ENCODE data around the gene KIF13A. TPM values are rescaled to one million over a fixed set of nuclear protein-coding genes. Genes with fewer than 3 reads are reported as not detected.
A peak's percentile ranks its signal among the peaks of the same experiment; 100 is the strongest.

The KIF13A gene
- total and polyA plus RNA-seq, 2 experiments from 2014 or later, result 8.4 to 28.2 TPM

DNA sequence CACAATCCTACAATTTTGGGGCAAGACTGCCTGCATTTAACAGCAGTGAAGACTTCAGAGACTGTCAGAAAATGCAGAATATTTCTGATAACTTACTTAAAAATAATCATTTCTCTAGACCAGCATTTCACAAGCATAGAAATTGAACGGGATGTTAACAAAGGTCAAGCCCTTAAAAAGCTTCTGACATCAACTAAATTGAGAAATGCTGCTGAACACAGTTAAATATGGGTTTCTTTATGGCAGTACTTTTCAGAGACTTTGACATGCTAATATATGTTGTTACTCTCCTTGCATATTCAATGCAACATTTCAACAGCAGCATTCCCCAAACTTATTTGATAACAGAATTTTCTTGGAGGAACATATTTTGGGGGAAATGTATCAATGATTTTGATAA lies 84.5 kb downstream of the KIF13A start:
- Mint-ChIP-seq H3K9me3 (no peaks in the 10 kb centered on the region), H3K27me3 (ENCODE audit: insufficient read depth, low read depth, poor library complexity) (no peaks in the 10 kb centered on the region), H3K4me1 (peaks cover 23% of the 10 kb centered on the region), H3K27ac (no peak overlapping the region), H3K4me3 (no peak overlapping the region), H3K36me3 (ENCODE audit: low read depth) (peaks cover 2% of the 10 kb centered on the region)
- no peak for DNase-seq (ENCODE audit: low spot score)
- peaks cover 20% of the 10 kb centered on the region for H3K4me1 ChIP-seq (ENCODE audit: insufficient read depth)
- peak overlapping the region; percentile 31 for H3K4me2 ChIP-seq
- H3K27me3 ChIP-seq (ENCODE audit: insufficient read depth), result no peaks in the 10 kb centered on the region
- H3F3A ChIP-seq (replicated peaks; ENCODE audit: low read depth), result no peaks in the 10 kb centered on the region
- no peaks in the 10 kb centered on the region for H3K36me3 ChIP-seq (ENCODE audit: insufficient read depth)
- no peak overlapping the region for H3K27ac ChIP-seq (ENCODE audit: low read depth)
- TF ChIP-seq CREB1 (CRISPR knock-in tag; IDR thresholded peaks at IDR 0.05; ENCODE audit: low read depth) (no peak), STAT1 (IDR thresholded peaks at IDR 0.05; ENCODE audit: unreplicated experiment) (no peak), ZNF331 (CRISPR knock-in tag; IDR thresholded peaks at IDR 0.05; ENCODE audit: low read depth) (no peak), NANOG (IDR thresholded peaks at IDR 0.05; ENCODE audit: borderline replicate concordance) (peak; percentile 17; the same call in 1 of the 2 replicates), POLR2AphosphoS5 (IDR thresholded peaks at IDR 0.05; ENCODE audit: low read depth) (no peak), EZH2phosphoT487 (IDR thresholded peaks at IDR 0.05; ENCODE audit: unreplicated experiment) (no peak), ZNF114 (CRISPR knock-in tag; IDR thresholded peaks at IDR 0.05) (no peak)
- TF ChIP-seq, protein P1, sequence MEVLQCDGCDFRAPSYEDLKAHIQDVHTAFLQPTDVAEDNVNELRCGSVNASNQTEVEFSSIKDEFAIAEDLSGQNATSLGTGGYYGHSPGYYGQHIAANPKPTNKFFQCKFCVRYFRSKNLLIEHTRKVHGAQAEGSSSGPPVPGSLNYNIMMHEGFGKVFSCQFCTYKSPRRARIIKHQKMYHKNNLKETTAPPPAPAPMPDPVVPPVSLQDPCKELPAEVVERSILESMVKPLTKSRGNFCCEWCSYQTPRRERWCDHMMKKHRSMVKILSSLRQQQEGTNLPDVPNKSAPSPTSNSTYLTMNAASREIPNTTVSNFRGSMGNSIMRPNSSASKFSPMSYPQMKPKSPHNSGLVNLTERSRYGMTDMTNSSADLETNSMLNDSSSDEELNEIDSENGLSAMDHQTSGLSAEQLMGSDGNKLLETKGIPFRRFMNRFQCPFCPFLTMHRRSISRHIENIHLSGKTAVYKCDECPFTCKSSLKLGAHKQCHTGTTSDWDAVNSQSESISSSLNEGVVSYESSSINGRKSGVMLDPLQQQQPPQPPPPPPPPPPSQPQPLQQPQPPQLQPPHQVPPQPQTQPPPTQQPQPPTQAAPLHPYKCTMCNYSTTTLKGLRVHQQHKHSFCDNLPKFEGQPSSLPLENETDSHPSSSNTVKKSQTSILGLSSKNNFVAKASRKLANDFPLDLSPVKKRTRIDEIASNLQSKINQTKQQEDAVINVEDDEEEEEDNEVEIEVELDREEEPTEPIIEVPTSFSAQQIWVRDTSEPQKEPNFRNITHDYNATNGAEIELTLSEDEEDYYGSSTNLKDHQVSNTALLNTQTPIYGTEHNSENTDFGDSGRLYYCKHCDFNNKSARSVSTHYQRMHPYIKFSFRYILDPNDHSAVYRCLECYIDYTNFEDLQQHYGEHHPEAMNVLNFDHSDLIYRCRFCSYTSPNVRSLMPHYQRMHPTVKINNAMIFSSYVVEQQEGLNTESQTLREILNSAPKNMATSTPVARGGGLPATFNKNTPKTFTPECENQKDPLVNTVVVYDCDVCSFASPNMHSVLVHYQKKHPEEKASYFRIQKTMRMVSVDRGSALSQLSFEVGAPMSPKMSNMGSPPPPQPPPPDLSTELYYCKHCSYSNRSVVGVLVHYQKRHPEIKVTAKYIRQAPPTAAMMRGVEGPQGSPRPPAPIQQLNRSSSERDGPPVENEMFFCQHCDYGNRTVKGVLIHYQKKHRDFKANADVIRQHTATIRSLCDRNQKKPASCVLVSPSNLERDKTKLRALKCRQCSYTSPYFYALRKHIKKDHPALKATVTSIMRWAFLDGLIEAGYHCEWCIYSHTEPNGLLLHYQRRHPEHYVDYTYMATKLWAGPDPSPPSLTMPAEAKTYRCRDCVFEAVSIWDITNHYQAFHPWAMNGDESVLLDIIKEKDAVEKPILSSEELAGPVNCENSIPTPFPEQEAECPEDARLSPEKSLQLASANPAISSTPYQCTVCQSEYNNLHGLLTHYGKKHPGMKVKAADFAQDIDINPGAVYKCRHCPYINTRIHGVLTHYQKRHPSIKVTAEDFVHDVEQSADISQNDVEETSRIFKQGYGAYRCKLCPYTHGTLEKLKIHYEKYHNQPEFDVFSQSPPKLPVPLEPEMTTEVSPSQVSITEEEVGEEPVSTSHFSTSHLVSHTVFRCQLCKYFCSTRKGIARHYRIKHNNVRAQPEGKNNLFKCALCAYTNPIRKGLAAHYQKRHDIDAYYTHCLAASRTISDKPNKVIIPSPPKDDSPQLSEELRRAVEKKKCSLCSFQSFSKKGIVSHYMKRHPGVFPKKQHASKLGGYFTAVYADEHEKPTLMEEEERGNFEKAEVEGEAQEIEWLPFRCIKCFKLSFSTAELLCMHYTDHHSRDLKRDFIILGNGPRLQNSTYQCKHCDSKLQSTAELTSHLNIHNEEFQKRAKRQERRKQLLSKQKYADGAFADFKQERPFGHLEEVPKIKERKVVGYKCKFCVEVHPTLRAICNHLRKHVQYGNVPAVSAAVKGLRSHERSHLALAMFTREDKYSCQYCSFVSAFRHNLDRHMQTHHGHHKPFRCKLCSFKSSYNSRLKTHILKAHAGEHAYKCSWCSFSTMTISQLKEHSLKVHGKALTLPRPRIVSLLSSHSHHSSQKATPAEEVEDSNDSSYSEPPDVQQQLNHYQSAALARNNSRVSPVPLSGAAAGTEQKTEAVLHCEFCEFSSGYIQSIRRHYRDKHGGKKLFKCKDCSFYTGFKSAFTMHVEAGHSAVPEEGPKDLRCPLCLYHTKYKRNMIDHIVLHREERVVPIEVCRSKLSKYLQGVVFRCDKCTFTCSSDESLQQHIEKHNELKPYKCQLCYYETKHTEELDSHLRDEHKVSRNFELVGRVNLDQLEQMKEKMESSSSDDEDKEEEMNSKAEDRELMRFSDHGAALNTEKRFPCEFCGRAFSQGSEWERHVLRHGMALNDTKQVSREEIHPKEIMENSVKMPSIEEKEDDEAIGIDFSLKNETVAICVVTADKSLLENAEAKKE (CRISPR knock-in tag; IDR thresholded peaks at IDR 0.05), result no peak
- ATAC-seq, result no peak
- no peaks in the 10 kb centered on the region for H3K9me2 ChIP-seq (ENCODE audit: insufficient read depth)
- no peak overlapping the region for H3K4me3 ChIP-seq
- H3K79me2 ChIP-seq (replicated peaks; ENCODE audit: insufficient read depth), result peaks cover 59% of the 10 kb centered on the region
- no peaks in the 10 kb centered on the region for H4K20me1 ChIP-seq (replicated peaks; ENCODE audit: insufficient read depth)
- no peak overlapping the region for H2AFZ ChIP-seq

All from GM23338 (cell line).